A549 (cell line): ENCODE results near the gene PFN1. TPM values are rescaled to one million over a fixed set of nuclear protein-coding genes. Genes with fewer than 3 reads are reported as not detected.
A peak's percentile ranks its signal among the peaks of the same experiment; 100 is the strongest.

Source experiments
- ATAC-seq, 2 experiments: fragments of 200-7000 bp in 1 of 2; fragments of >200 bp in 1 of 2; cut with Nextera tagmentation in 1 of 2; cut with Tn5 transposase in 1 of 2; 3 replicates each; pipeline versions ENCODE4 v1.8.0 to v1.9.1; 2018 to 2020; ENCODE audit warnings: mild to moderate bottlenecking in 1 of 2, moderate library complexity in 1 of 2
- CTCF ChIA-PET: fragments of 300-600 bp; sonication (Branson Sonifier 250); formaldehyde crosslinking; extraction: SDS; loops from one replicate; lab custom pipeline; 2021; ENCODE audit warnings: antibody characterized with exemption, inconsistent platforms; lab: Yijun Ruan, JAX
- POLR2A ChIA-PET: fragments of 350-600 bp; formaldehyde crosslinking; extraction: SDS; loops from one replicate; lab custom pipeline; 2021; ENCODE audit warnings: antibody characterized with exemption, inconsistent platforms; lab: Yijun Ruan, JAX
- DNase-seq, 2 experiments: peaks; one replicate each; pipeline versions ENCODE4 v3.0.0 to v3.0.0-alpha.2; 2011 to 2016; ENCODE audit warnings: low read depth in 1 of 2, low spot score in 1 of 2
- FAIRE-seq: peaks from 2 replicates; lab custom pipeline; 2011; peaks lifted over from hg19 to GRCh38; lab: Jason Lieb, UNC
- H3K27ac ChIP-seq, 2 experiments: fragments of >200 bp; sonication (Bioruptor Twin); formaldehyde crosslinking; 3 replicates each; pipeline ENCODE4 v1.5.1; 2016 to 2017
- H3K4me1 ChIP-seq: fragments of >200 bp; sonication (Bioruptor Twin); formaldehyde crosslinking; 3 replicates; pipeline ENCODE4 v1.6.1; 2016
- H3K4me2 ChIP-seq: fragments of >200 bp; sonication (Bioruptor Twin); formaldehyde crosslinking; 3 replicates; pipeline ENCODE4 v1.6.1; 2016
- H3K4me3 ChIP-seq: fragments of >200 bp; sonication (Bioruptor Twin); formaldehyde crosslinking; 3 replicates; pipeline ENCODE4 v1.5.1; 2016
- H3K9me3 ChIP-seq: fragments of >200 bp; sonication (Bioruptor Twin); formaldehyde crosslinking; 3 replicates; pipeline ENCODE4 v1.6.1; 2016
- ATOH8 ChIP-seq: fragments of 250-450 bp; sonication (Bioruptor Pico); IDR thresholded peaks from 2 replicates; pipeline ENCODE4 v1.5.0; 2020; ENCODE audit warnings: low read depth, mild to moderate bottlenecking, moderate library complexity
- CBX8 ChIP-seq: fragments of 200-600 bp; sonication (generic); IDR thresholded peaks from 2 replicates; pipeline ENCODE4 v1.6.1; 2016
- CTCF ChIP-seq: fragments of >200 bp; sonication (Bioruptor Twin); formaldehyde crosslinking; IDR thresholded peaks from 3 replicates; pipeline ENCODE4 v1.5.1; 2016
- E2F6 ChIP-seq: IDR thresholded peaks from 2 replicates; pipeline ENCODE4 v1.6.1; 2012; ENCODE audit warnings: low read depth, borderline replicate concordance
- EHF ChIP-seq: fragments of 250-450 bp; sonication (Bioruptor Pico); IDR thresholded peaks from 2 replicates; pipeline ENCODE4 v1.5.0; 2020; ENCODE audit warnings: mild to moderate bottlenecking
- EP300 ChIP-seq, 2 experiments: fragments of >200 bp; sonication (Bioruptor Twin); formaldehyde crosslinking; IDR thresholded peaks; 2 replicates in 1 of 2; 3 replicates in 1 of 2; pipeline ENCODE4 v1.6.1; 2016 to 2017
- FOSB ChIP-seq: fragments of 250-450 bp; sonication (Bioruptor Pico); IDR thresholded peaks from 2 replicates; pipeline ENCODE4 v1.5.0; 2020; ENCODE audit warnings: mild to moderate bottlenecking, moderate library complexity
- HMGXB4 ChIP-seq: fragments of 250-450 bp; sonication (Bioruptor Pico); IDR thresholded peaks from 2 replicates; pipeline ENCODE4 v1.5.0; 2021; ENCODE audit warnings: mild to moderate bottlenecking, moderate library complexity, borderline replicate concordance
- HOXA7 ChIP-seq: fragments of 250-450 bp; sonication (Bioruptor Pico); IDR thresholded peaks from 2 replicates; pipeline ENCODE4 v1.5.0; 2020; ENCODE audit warnings: mild to moderate bottlenecking, moderate library complexity
- JUN ChIP-seq, 2 experiments: fragments of >200 bp; sonication (Bioruptor Twin); formaldehyde crosslinking; IDR thresholded peaks; 2 replicates in 1 of 2; 3 replicates in 1 of 2; pipeline ENCODE4 v1.6.1; 2016 to 2017
- KDM5A ChIP-seq: fragments of 200-600 bp; sonication (generic); IDR thresholded peaks from 2 replicates; pipeline ENCODE4 v1.6.1; 2016; ENCODE audit warnings: antibody characterized with exemption, mild to moderate bottlenecking
- MAFK ChIP-seq: fragments of 450-650 bp; IDR thresholded peaks from 2 replicates; pipeline ENCODE4 v1.6.1; 2014; ENCODE audit not compliant: partially characterized antibody
- MAZ ChIP-seq: fragments of 150-350 bp; IDR thresholded peaks from 2 replicates; pipeline ENCODE4 v1.6.1; 2014; ENCODE audit warnings: antibody characterized with exemption, low read depth, low read length, borderline replicate concordance
- NFE2L2 ChIP-seq: fragments of 150-350 bp; conservative IDR thresholded peaks from 2 replicates; pipeline ENCODE4 v1.6.1; 2014; ENCODE audit warnings: low read length
- PHF8 ChIP-seq: fragments of 200-600 bp; sonication (generic); IDR thresholded peaks from 2 replicates; pipeline ENCODE4 v1.6.1; 2016; ENCODE audit warnings: low read depth, mild to moderate bottlenecking, antibody characterized with exemption, moderate library complexity, borderline replicate concordance
- POLR2AphosphoS2 ChIP-seq: conservative IDR thresholded peaks from 2 replicates; pipeline ENCODE4 v1.6.1; 2012; ENCODE audit warnings: low read length, improper control_type of control experiment, inconsistent platforms
- RAD21 ChIP-seq, 2 experiments: fragments of >200 bp in 1 of 2; sonication (Bioruptor Twin) in 1 of 2; formaldehyde crosslinking in 1 of 2; IDR thresholded peaks in 1 of 2; conservative IDR thresholded peaks in 1 of 2; 2 replicates in 1 of 2; 3 replicates in 1 of 2; pipeline ENCODE4 v1.6.1; 2012 to 2018; ENCODE audit warnings: inconsistent platforms in 1 of 2
- RCOR1 ChIP-seq: fragments of 150-350 bp; IDR thresholded peaks from 2 replicates; pipeline ENCODE4 v1.6.1; 2014; ENCODE audit warnings: antibody characterized with exemption, low read length, low read depth
- RFX5 ChIP-seq: fragments of 450-650 bp; IDR thresholded peaks from 2 replicates; pipeline ENCODE4 v1.7.1; 2014; ENCODE audit warnings: antibody characterized with exemption, mild to moderate bottlenecking, moderate library complexity
- RNF2 ChIP-seq: fragments of 200-600 bp; sonication (generic); IDR thresholded peaks from 2 replicates; pipeline ENCODE4 v1.6.1; 2016; ENCODE audit warnings: low read depth, mild to moderate bottlenecking, antibody characterized with exemption, moderate library complexity, borderline replicate concordance
- SREBF2 ChIP-seq: fragments of 450-650 bp; IDR thresholded peaks from 2 replicates; pipeline ENCODE4 v1.6.1; 2014; ENCODE audit warnings: mild to moderate bottlenecking, moderate library complexity
- TFCP2L1 ChIP-seq: fragments of 250-450 bp; sonication (Bioruptor Pico); IDR thresholded peaks from 2 replicates; pipeline ENCODE4 v1.5.0; 2021; ENCODE audit warnings: mild to moderate bottlenecking
- ZSCAN20 ChIP-seq: fragments of 250-450 bp; sonication (Bioruptor Pico); IDR thresholded peaks from 2 replicates; pipeline ENCODE4 v1.8.0; 2022; ENCODE audit warnings: mild to moderate bottlenecking, moderate library complexity
- WGBS: methylation state at CpG from one replicate; pipeline ENCODE4 v1.1.6; 2017; ENCODE audit errors: missing lambda C conversion rate; 5-methylcytosine and 5-hydroxymethylcytosine counted together
- polyA plus RNA-seq, 4 experiments: library from polyadenylated mRNA; depleted of rRNA in 3 of 4; stranded (reverse); fragments of >200 nt; fragmentation: RNase III in 1 of 4; extraction: RNeasy Plus Mini Kit Qiagen cat#74134 plus additional on column Dnase treatment in 1 of 4; gene quantifications; 2 replicates in 3 of 4; 3 replicates in 1 of 4; pipeline ENCODE4 v1.2.3, GENCODE V29; 2011 to 2017

PFN1 gene
- polyA plus RNA-seq, 2 of the 4 experiments (the other 2 are of a cell fraction), result 1,732 to 3,230 TPM

GRCh38 chr17:4969551-4970173 lies 21.3 kb upstream of the PFN1 start:
- peak overlapping the region; percentile 91 to 95; a peak in 4 of 6 replicates for H3K27ac ChIP-seq
- no peak for TF ChIP-seq HOXA7
- TF ChIP-seq E2F6, result no peak
- no peak for TF ChIP-seq MAFK
- TF ChIP-seq RFX5, result no peak
- no peak for TF ChIP-seq ZSCAN20 (CRISPR knock-in tag)
- no peak for TF ChIP-seq CBX8
- TF ChIP-seq ATOH8, result no peak
- no peak for TF ChIP-seq JUN (IDR thresholded peaks at IDR 0.05)
- ChIA-PET POLR2A (interaction anchor here (0.8 to 2.0 kb wide), 3 partner anchors 17 to 30 kb away, joined by 3 to 10 read pairs (median 8); partner anchors contain the start of genes CAMTA2, RNF167 and SLC25A11), CTCF (interaction anchor here (1.2 to 11.2 kb wide), 7 partner anchors 10 to 93 kb away, joined by 3 to 148 read pairs (median 7); partner anchors contain the start of genes CAMTA2 and CHRNE)
- no peak overlapping the region for H3K4me3 ChIP-seq
- H3K4me2 ChIP-seq, result peak overlapping the region; percentile 84; the same call in 2 of the 3 replicates
- FAIRE-seq, result no peak
- peaks cover 21% of the 10 kb centered on the region for H3K4me1 ChIP-seq
- no peak for DNase-seq
- no peak for ATAC-seq
- WGBS, result 91% methylated on average over 16 of the region's 16 CpGs
- no peaks in the 10 kb centered on the region for H3K9me3 ChIP-seq

GRCh38 chr17:4969047-4969550 lies 20.8 kb upstream of the PFN1 start:
- POLR2A ChIA-PET, result interaction anchor here (2.0 to 6.2 kb wide), 2 partner anchors 17 to 18 kb away, joined by 8 to 78 read pairs; partner anchors contain the start of genes CAMTA2 and ENO3
- 91% methylated on average over 15 of the region's 15 CpGs for WGBS
- ATAC-seq, result no peak
- peak overlapping the region; percentile 63 for H3K4me3 ChIP-seq
- H3K9me3 ChIP-seq, result no peaks in the 10 kb centered on the region
- no peak for TF ChIP-seq EP300 (IDR thresholded peaks at IDR 0.05)
- no peak for TF ChIP-seq POLR2AphosphoS2
- TF ChIP-seq RAD21 (conservative IDR thresholded peaks at IDR 0.05 in 1 of 2, IDR thresholded peaks at IDR 0.05 in 1 of 2), result no peak
- no peak for TF ChIP-seq HOXA7
- TF ChIP-seq MAZ, result no peak
- no peak for TF ChIP-seq EHF (CRISPR knock-in tag)
- no peak for TF ChIP-seq CTCF
- no peak for TF ChIP-seq PHF8
- TF ChIP-seq NFE2L2, result no peak
- TF ChIP-seq TFCP2L1 (CRISPR knock-in tag), result no peak
- TF ChIP-seq RCOR1, result no peak
- TF ChIP-seq FOSB, result no peak
- TF ChIP-seq RFX5, result no peak
- no peak for TF ChIP-seq CBX8
- TF ChIP-seq KDM5A, result no peak
- TF ChIP-seq HMGXB4 (CRISPR knock-in tag), result no peak
- TF ChIP-seq RNF2, result no peak
- TF ChIP-seq SREBF2, result no peak
- TF ChIP-seq, all 56 proteins: peak for 0
- peak overlapping the region; percentile 91 to 95 for H3K27ac ChIP-seq
- DNase-seq (peak; percentile 26 to 49), FAIRE-seq (no peak)
- CTCF ChIA-PET, result interaction anchor here (1.2 to 11.2 kb wide), 6 partner anchors 11 to 93 kb away, joined by 4 to 148 read pairs (median 38); partner anchors contain the start of genes CAMTA2 and ENO3
- peaks cover 21% of the 10 kb centered on the region for H3K4me1 ChIP-seq
- peak overlapping the region; percentile 84 for H3K4me2 ChIP-seq
